Ascending aorta (tissue), 2 donors: ENCODE measurements around the gene C14orf93. TPM values are rescaled to one million over a fixed set of nuclear protein-coding genes. Genes with fewer than 3 reads are reported as not detected.

Experiments used
- DNase-seq, 2 donors: peaks; one replicate each; pipeline ENCODE4 v3.0.0-alpha.2; 2019; ENCODE audit warnings: low spot score in 2 of 2
- H3K27ac ChIP-seq, 2 donors: fragments of 200-600 bp; sonication (generic); one replicate each; pipeline ENCODE4 v1.5.1; 2016 to 2017; ENCODE audit warnings: mild to moderate bottlenecking in 1 of 2
- H3K27me3 ChIP-seq: fragments of 200-600 bp; sonication (generic); one replicate; pipeline ENCODE4 v1.5.1; 2017
- H3K36me3 ChIP-seq, 2 donors: fragments of 200-600 bp; sonication (generic); one replicate each; pipeline ENCODE4 v1.5.1; 2016
- H3K4me1 ChIP-seq, 2 donors: fragments of 200-600 bp; sonication (generic); one replicate each; pipeline ENCODE4 v1.5.1; 2016 to 2017; ENCODE audit warnings: mild to moderate bottlenecking in 1 of 2
- H3K4me3 ChIP-seq, 2 donors: fragments of 200-600 bp; sonication (generic); one replicate each; pipeline ENCODE4 v1.5.1; 2016 to 2017; ENCODE audit warnings: mild to moderate bottlenecking in 1 of 2
- H3K9me3 ChIP-seq, 2 donors: fragments of 200-600 bp; sonication (generic); one replicate each; pipeline ENCODE4 v1.5.1; 2016
- CTCF ChIP-seq, 3 experiments: fragments of 200-600 bp in 2 of 3; fragments of 450-650 bp in 1 of 3; sonication (generic) in 2 of 3; IDR thresholded peaks; one replicate each; pipeline ENCODE4 v1.5.1; 2016 to 2019; ENCODE audit warnings: antibody characterized with exemption in 3 of 3, mild to moderate bottlenecking in 1 of 3, moderate library complexity in 1 of 3
- intact Hi-C: fragments of 100-400 bp; cut with DNase I; formaldehyde crosslinking; loops from one replicate; pipeline ENCODE4 v1.15.1; 2023
- total RNA-seq: library from RNA; depleted of rRNA; stranded (reverse); fragments of >200 nt; gene quantifications from one replicate; pipeline ENCODE4 v1.1.0, GENCODE V29; 2016

C14orf93 gene
- total RNA-seq, 1 donor from 2014 or later = 7.1 TPM

GRCh38 chr14:23047034-23047634 lies 37.2 kb upstream of the C14orf93 start:
- Histone ChIP-seq H3K4me1 (no peaks in the 10 kb centered on the region), H3K27me3 (no peaks in the 10 kb centered on the region), H3K27ac (no peak overlapping the region), H3K36me3 (no peaks in the 10 kb centered on the region), H3K4me3 (no peak overlapping the region), H3K9me3 (no peaks in the 10 kb centered on the region)
- intact Hi-C loops = no loop called here
- no peak for TF ChIP-seq CTCF (IDR thresholded peaks at IDR 0.05)
- no peak for DNase-seq

- no peak for TF ChIP-seq CTCF (IDR thresholded peaks at IDR 0.05)
- no peaks in the 10 kb centered on the region for H3K36me3 ChIP-seq
- H3K27ac ChIP-seq = no peak overlapping the region
- DNase-seq = no peak
- no peaks in the 10 kb centered on the region for H3K4me1 ChIP-seq
- intact Hi-C loops = no loop called here
- H3K4me3 ChIP-seq = no peak overlapping the region
- no peaks in the 10 kb centered on the region for H3K9me3 ChIP-seq
- no peaks in the 10 kb centered on the region for H3K27me3 ChIP-seq
These were observed 35.7 kb upstream of the C14orf93 start for GRCh38 chr14:23045419-23046357.

GRCh38 chr14:23044840-23045239 lies 34.9 kb upstream of the C14orf93 start:
- Histone ChIP-seq H3K27me3 (no peaks in the 10 kb centered on the region), H3K4me1 (no peaks in the 10 kb centered on the region), H3K9me3 (no peaks in the 10 kb centered on the region), H3K36me3 (no peaks in the 10 kb centered on the region), H3K27ac (no peak overlapping the region), H3K4me3 (no peak overlapping the region)
- no peak for TF ChIP-seq CTCF (IDR thresholded peaks at IDR 0.05)
- intact Hi-C loops = no loop called here
- no peak for DNase-seq

GRCh38 chr14:23043754-23044153 lies 33.8 kb upstream of the C14orf93 start:
- no peaks in the 10 kb centered on the region for H3K36me3 ChIP-seq
- intact Hi-C loops = no loop called here
- H3K27me3 ChIP-seq = no peaks in the 10 kb centered on the region
- H3K27ac ChIP-seq = no peak overlapping the region
- no peak for DNase-seq
- no peak overlapping the region for H3K4me3 ChIP-seq
- no peaks in the 10 kb centered on the region for H3K4me1 ChIP-seq
- no peak for TF ChIP-seq CTCF (IDR thresholded peaks at IDR 0.05)
- no peaks in the 10 kb centered on the region for H3K9me3 ChIP-seq

GRCh38 chr14:23043145-23043544 lies 33.2 kb upstream of the C14orf93 start:
- Histone ChIP-seq H3K27ac (no peak overlapping the region), H3K27me3 (no peaks in the 10 kb centered on the region), H3K4me1 (no peaks in the 10 kb centered on the region), H3K4me3 (no peak overlapping the region), H3K9me3 (no peaks in the 10 kb centered on the region), H3K36me3 (no peaks in the 10 kb centered on the region)
- no peak for DNase-seq
- no peak for TF ChIP-seq CTCF (IDR thresholded peaks at IDR 0.05)
- intact Hi-C loops = no loop called here
